Smooth muscle cell (in vitro differentiated cells): ENCODE results near the gene TLE1. TPM values are rescaled to one million over a fixed set of nuclear protein-coding genes. Genes with fewer than 3 reads are reported as not detected.

Source experiments
- DNase-seq: peaks from one replicate; lab custom pipeline; 2025; ENCODE audit not compliant: unreplicated experiment; lab: John Stamatoyannopoulos, UW
- H2AFZ ChIP-seq: fragments of 200-600 bp; sonication (generic); 2 replicates; pipeline ENCODE4 v1.6.0; 2016; ENCODE audit warnings: antibody characterized with exemption, low read depth, mild to moderate bottlenecking
- H3F3A ChIP-seq: fragments of 200-600 bp; sonication (generic); 2 replicates; pipeline ENCODE4 v1.6.0; 2017; ENCODE audit warnings: antibody characterized with exemption, low read depth
- H3K27ac ChIP-seq: fragments of 200-600 bp; sonication (generic); 2 replicates; pipeline ENCODE4 v1.5.1; 2016; ENCODE audit warnings: low read depth, mild to moderate bottlenecking
- H3K27me3 ChIP-seq: fragments of 200-600 bp; sonication (generic); 2 replicates; pipeline ENCODE4 v1.6.1; 2016; ENCODE audit warnings: low read depth, mild to moderate bottlenecking
- H3K36me3 ChIP-seq: fragments of 200-600 bp; sonication (generic); 2 replicates; pipeline ENCODE4 v1.5.1; 2016; ENCODE audit warnings: low read depth
- H3K4me1 ChIP-seq: fragments of 200-600 bp; sonication (generic); 2 replicates; pipeline ENCODE4 v1.5.1; 2016; ENCODE audit warnings: low read depth
- H3K4me2 ChIP-seq: fragments of 200-600 bp; sonication (generic); 2 replicates; pipeline ENCODE4 v1.6.0; 2016; ENCODE audit warnings: mild to moderate bottlenecking
- H3K4me3 ChIP-seq: fragments of 200-600 bp; sonication (generic); 2 replicates; pipeline ENCODE4 v1.5.1; 2016; ENCODE audit warnings: mild to moderate bottlenecking
- H3K79me2 ChIP-seq: fragments of 200-600 bp; sonication (generic); 2 replicates; pipeline ENCODE4 v1.6.0; 2016; ENCODE audit warnings: low read depth, mild to moderate bottlenecking
- H3K9ac ChIP-seq: fragments of 200-600 bp; sonication (generic); 2 replicates; pipeline ENCODE4 v1.6.0; 2016; ENCODE audit warnings: low read depth
- H3K9me3 ChIP-seq: fragments of 200-600 bp; sonication (generic); replicated peaks from 2 replicates; pipeline ENCODE4 v1.5.1; 2016; ENCODE audit warnings: low read depth
- H4K20me1 ChIP-seq: fragments of 200-600 bp; sonication (generic); 2 replicates; pipeline ENCODE4 v1.6.0; 2016; ENCODE audit warnings: low read depth
- WGBS: methylation state at CpG from one replicate; pipeline ENCODE4 v1.1.7; 2016; ENCODE audit warnings: low lambda C conversion rate; 5-methylcytosine and 5-hydroxymethylcytosine counted together
- polyA plus RNA-seq: library from polyadenylated mRNA; unstranded; fragments of >200 nt; fragmentation: Nextera tagmentation; extraction: Ambion mirVana; gene quantifications from 2 replicates; pipeline ENCODE4 v1.2.1, GENCODE V29; 2016
- small RNA-seq: library from RNA; depleted of rRNA; stranded (forward); fragments of <200 nt; gene quantifications from one replicate; pipeline ENCODE3, GENCODE V24; 2014
- total RNA-seq: library from RNA; depleted of rRNA; stranded (reverse); fragments of >200 nt; gene quantifications from 2 replicates; pipeline ENCODE4 v1.2.3, GENCODE V29; 2014
- TF ChIP-seq, protein P1 (sequence below): fragments of 200-600 bp; sonication (generic); IDR thresholded peaks from 2 replicates; pipeline ENCODE4 v1.5.1; 2017; ENCODE audit warnings: borderline replicate concordance, mild to moderate bottlenecking, antibody characterized with exemption; ENCODE audit not compliant: insufficient read depth, poor library complexity, severe bottlenecking

TLE1 gene
- total and polyA plus RNA-seq, 2 experiments from 2014 or later = 32.5 to 35.2 TPM

- no peaks in the 10 kb centered on the region for H3K79me2 ChIP-seq
- H3K4me2 ChIP-seq = no peak overlapping the region
- peaks cover 22% of the 10 kb centered on the region for H3K4me1 ChIP-seq
- 86% methylated on average over 4 of the region's 4 CpGs for WGBS
- H4K20me1 ChIP-seq = no peaks in the 10 kb centered on the region
- H2AFZ ChIP-seq = no peak overlapping the region
- TF ChIP-seq, protein P1, sequence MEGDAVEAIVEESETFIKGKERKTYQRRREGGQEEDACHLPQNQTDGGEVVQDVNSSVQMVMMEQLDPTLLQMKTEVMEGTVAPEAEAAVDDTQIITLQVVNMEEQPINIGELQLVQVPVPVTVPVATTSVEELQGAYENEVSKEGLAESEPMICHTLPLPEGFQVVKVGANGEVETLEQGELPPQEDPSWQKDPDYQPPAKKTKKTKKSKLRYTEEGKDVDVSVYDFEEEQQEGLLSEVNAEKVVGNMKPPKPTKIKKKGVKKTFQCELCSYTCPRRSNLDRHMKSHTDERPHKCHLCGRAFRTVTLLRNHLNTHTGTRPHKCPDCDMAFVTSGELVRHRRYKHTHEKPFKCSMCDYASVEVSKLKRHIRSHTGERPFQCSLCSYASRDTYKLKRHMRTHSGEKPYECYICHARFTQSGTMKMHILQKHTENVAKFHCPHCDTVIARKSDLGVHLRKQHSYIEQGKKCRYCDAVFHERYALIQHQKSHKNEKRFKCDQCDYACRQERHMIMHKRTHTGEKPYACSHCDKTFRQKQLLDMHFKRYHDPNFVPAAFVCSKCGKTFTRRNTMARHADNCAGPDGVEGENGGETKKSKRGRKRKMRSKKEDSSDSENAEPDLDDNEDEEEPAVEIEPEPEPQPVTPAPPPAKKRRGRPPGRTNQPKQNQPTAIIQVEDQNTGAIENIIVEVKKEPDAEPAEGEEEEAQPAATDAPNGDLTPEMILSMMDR = no peak
- no peak overlapping the region for H3K4me3 ChIP-seq
- no peak for DNase-seq
- no peaks in the 10 kb centered on the region for H3K9me3 ChIP-seq
- no peak overlapping the region for H3K27ac ChIP-seq
- no peaks in the 10 kb centered on the region for H3K27me3 ChIP-seq
- no peaks in the 10 kb centered on the region for H3K36me3 ChIP-seq
- no peak overlapping the region for H3K9ac ChIP-seq
- H3F3A ChIP-seq = no peaks in the 10 kb centered on the region
These were observed 155.0 kb downstream of the TLE1 start for GRCh38 chr9:81534138-81534875.

Small RNA genes lying within 50 kb of the gene (small RNA-seq; reads per million reads assigned to genes)
- not detected for gene RNU6-1035P

Other genes starting within 250 kb of the TLE1 start
- gene SPATA31D4, start 238.9 kb upstream of the TLE1 start, total RNA-seq = not detected in 2 replicates
- gene SPATA31D4, start 238.9 kb upstream of the TLE1 start, polyA plus RNA-seq = not detected in 2 replicates